Activated gamma-delta T cell (primary cell): Measurements from ENCODE around the gene RERE.

Experiments used
- DNase-seq: peaks from one replicate; lab custom pipeline; 2025; lab: John Stamatoyannopoulos, UW

The RERE gene

DNA sequence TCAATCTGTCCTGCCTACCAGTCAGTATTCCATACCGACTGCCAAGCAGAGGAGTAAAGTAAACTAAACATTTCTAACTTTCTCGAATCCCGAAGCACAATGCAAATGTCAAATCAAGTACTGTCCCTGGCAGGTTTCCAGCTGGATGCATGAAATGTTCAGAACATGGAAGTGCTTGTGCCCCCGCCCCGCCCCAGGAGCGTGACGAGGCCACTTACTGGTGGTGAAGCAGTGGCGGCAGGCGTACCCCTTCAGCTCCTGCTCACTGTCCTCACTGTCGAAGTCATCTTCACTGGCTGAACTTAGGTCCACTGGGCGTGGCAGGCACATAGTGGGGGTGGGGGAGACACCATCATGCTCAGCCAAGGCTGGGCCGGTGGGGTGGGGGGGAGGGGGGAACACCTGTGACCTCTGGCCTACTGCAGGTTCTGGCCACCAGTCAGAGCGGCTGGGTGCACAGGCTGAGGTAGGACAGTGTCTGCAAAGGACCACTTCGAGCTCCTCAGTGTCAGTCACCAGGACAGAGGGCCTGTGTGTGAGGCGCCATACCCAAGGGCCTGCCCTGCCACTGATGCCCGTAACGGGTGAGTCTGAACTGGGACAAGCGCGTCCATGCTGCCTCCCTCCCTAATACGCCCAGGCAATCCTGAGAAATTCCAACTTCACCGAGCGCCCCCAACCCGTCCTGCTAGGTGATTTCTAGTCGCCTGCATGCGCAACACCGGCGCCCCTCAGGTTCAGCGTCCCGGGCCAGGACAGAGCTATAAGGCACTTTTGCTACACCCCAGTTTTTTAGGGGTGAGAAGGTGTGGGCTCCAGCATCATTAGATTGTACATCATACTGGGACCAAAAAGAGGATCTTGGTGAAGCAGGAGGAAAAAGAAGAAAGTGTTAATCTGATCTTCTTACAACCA lies 452.7 kb downstream of the RERE start:
- no peak for DNase-seq

DNA sequence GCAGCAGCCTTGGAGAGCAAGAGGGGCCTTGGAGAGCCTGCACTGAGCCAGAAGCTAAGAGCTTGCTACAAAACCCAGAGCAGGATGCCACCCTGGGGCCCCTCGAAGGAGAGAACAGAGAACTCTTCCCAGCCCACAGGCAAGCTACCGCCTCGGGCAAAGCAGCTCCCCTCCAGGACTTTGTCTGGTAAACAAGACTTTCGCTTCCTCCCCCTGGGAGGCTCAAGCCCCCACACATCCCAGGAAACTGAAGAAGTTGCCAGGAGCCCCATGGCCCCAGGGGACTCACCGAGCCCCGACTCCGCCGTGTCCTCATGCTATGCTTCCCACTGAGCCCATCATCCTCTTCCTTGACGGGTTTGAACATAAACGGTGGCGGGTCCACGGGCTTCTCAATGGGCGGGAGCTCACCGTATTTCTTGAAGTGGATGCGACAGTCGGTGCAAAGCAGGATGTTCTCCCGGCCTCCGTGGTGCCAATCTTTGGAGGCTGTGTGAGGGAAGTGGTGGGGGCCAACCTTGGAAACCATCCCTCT lies 453.6 kb downstream of the RERE start:
- no peak for DNase-seq

DNA sequence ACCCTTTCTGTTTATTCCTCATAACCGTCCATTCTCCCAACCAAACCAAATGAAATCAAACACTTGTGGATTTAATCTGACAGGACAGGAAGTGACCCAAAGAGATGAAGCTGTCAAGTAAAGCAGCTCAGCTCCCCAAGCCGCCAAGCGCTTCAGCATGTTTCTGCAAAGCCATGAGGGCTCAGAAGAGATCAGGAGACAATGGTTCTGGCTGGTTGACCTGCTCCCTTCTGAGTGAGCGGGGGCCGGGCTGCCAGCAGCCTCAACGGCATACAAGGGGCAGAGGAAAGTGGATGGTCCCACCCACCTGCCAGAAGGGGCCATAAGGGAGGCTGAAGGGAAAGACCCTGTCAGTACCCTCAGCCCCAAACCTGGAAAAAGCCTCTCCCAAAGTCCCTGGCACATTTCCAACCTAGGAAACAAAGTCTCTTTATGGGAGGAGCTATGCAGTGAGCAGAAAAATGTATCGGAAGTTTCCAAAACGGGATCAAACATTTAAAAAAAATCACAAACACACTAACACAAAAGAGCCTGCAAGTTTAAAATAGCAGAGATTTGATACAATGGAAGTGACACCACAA lies 454.2 kb downstream of the RERE start:
- no peak for DNase-seq

GRCh38 chr1:8362701-8363101 lies 454.7 kb downstream of the RERE start:
- no peak for DNase-seq

- DNase-seq: no peak
Observed at GRCh38 chr1:8361198-8361849, 456.1 kb downstream of the RERE start.

DNA sequence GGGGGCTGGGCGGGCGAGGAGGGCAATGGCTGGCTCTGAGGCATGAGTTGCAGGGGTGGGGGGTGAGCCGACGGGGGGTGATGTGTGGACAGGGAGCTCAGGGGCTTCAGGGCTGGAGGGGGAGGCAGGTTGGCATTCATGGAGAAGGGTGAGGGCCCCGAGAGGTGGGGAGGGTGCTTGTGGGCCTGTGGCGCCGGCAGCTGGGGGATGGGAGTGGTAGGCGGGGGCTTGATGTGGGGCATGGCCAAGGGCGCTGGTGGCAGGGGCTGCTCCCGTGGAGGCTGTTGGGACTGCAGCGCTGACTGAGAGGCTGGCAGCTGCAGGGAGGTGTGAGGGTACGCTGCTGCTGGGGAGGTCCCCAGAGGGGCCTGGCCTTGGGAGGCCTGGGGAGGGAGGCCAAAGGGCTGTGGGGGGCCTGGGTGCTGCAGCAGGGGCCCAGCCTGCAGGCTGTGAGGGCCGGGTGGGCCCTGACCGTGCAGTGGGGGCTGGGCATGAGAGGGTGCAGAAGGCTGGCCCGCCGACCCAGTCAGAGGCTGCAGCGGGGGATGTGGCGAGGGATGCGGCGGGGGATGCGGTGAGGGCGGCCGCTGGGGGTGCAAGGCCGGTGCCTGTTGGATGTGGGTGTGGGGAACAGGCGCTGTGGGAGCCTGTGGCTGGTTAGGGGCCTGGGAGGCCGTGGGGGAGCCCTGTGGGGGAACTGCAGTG lies 456.8 kb downstream of the RERE start:
- no peak for DNase-seq

DNA sequence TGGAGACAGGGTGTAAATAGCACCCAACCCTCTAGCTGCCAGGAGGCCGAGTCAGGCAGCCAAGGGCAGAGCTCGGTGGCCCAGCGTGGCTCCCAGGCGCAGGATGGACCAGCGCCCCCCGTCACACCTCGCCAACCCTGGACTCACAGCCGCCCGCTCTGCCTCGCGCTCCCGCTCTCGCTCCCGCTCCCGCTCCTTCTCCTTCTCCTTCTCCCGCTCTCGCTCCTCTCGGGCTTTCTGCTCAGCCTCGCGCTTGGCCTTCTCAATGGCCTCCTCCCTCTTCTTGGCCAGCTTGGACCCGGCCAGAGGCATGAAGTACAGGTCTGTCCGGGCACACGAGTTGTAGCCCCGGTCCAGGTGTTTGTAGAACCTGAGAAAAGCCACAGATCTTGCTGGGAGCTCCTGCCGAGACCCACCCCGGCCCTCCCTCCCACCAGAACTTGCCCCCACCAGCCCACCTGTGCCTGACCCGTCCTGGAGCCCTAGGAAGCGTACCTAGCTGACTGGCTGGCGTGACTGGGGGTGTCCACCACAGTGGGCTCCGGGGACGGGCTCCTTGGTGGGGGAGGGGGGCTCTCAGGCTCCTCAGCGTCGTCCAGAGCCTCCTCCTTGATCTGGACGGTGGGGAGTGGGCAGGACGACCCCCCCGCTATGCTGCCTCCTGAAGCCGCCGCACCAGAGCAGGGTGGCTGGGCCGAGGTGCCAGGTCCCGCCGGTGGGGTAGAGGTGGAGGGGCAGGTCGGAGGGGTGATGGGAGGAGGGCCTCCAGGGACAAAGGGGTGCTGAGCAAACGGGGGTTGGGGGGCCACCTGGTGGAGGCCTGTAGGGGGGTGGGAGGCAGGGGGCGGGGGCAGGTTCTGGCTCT lies 457.6 kb downstream of the RERE start:
- DNase-seq: no peak

DNA sequence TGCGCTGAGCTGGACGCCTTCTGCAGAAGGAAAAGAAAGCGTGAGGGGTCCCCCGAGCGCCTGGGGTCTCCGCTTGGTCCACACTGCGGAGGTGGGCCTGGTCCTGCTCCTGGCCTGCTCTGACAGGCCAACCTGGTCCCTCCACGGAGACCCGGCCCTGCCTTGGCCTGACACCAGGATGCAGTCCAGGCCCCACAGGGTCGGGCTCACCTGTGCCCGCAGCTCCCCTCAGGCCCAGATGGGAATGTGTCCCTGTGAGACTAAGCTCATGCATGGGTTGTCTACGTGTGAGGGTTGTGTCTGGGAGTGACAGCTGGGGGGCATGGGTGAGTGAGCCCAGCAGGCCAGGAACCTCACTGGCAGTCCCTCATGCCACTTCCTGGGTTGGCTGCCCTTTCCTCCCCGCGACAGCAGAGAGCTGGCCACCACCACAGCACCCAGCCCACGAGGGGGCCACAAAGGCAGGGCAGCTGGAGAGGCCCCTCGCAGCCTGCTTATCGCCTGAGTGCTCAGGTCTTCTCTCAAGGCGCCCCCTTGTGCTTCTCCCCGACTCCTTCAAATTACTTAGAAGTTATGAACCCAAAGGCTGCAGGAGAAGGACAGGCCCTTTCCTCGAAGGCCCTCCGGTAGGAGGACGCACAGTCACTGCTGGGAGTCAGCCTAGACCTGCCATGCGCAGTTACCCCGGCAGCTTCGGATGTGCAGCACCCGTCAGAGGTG lies 458.4 kb downstream of the RERE start:
- DNase-seq: no peak

DNA sequence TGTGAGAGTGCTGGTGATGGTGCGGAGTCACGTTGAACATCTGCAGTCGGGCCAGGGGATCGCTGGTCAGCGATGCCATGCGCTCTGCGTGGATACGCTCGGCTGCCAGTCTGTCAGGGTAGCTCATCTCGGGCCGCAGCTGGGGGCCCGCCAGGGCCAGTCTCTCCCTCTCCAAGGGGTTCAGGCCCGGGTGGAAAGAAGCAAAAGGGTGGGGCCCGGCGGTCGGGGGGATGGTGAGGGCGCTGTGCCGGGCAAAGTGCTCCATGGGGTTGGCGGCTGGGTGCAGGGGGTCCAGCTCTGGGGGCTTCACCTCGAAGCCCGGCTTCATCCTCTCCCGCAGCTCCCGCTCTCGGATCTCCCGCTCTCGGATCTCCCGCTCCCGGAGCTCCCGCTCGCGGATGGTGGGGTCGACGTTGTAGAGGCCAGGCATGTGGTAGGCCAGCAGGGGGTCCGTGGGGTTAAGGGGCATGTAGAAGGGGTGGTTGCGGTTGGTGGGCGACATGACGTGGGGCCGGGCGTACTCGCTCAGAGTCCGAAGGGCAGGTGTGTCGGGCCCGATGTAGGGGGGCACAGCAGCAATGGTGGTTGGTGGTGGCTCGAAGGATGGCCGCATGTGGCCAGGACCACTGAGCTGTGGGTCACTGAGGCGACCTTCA lies 459.1 kb downstream of the RERE start:
- no peak for DNase-seq

DNA sequence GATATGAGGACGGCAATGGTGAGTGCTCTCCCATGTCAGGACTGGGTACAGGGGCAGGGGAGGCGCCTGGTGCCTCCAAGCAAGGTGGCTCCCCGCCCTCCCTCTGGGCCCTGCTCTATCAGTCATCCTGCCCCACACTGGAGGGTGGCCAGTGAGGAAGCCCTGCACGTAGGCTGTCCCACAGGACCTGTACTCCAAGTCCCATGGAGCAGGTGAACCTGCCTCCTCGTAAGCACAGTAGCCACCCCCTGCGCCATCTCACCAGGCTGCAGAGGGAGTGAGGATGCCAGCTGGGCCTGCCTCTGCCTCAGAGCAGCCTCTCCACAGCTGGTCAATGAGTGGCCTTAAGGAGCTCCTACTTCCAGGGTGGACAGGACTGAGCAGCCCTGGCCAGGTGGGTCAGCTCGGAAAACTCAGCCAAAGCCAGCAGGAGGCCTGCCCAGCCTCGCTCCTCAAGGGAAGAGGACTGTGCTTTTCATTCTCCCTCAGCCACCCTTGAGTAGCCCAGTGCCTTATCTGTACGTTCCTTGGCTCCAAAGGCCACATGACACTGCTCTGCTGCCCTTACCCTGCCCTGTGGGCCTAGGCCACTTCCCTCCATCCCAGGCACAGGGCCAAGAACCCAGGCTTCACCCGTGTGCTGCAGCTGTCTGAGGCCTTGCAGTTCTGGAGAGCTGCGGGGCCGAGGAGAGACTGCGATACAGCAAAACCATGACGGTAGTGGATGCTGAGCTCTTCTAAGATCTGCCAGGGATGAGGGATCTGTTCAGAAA lies 459.9 kb downstream of the RERE start:
- no peak for DNase-seq

- no peak for DNase-seq
Observed at GRCh38 chr1:8356256-8357209, 460.9 kb downstream of the RERE start.

DNA sequence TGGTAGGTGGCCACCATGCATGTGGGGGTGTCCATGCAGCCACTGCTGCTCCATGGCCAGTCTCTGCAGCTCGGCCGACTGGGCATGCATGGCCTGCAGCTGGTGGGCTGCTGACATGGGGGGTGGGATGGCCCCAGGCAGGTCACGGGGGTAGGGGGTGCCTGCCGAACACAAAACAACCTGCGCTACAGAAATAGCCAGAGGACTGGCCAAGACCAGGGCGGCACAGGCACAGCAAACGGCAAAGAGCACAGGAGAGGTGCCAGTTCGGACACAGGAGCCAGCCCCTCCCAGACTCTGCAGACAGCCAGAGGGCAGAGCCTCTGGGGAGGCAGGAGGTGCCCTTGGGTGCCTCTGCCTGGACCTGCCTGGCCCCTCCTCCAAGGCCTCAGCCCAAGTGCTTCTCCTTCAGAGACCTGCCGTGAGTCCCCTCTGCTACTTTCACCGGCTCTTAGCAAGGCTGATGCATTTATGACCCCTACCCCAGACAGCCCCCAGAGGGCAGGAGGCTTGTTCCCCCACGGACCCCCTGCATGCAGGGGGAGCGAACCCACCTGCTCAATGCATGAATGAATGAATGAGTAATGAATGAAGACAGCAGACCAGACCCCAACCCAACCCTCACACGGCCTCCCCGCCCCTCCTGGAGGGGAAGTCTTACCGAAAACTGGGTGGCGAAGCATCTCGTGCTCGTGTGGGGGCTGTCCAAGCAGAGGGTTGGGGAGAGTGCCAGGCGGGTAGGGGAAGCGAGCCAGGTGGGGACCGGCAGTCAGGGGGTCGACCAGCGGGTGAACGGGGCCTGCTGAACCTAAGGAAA lies 461.8 kb downstream of the RERE start:
- DNase-seq: no peak

- DNase-seq: no peak
Observed at GRCh38 chr1:8354038-8354437, 463.4 kb downstream of the RERE start.

- no peak for DNase-seq
Observed at GRCh38 chr1:8352886-8353785, 464.3 kb downstream of the RERE start.

GRCh38 chr1:8352471-8352845 lies 465.0 kb downstream of the RERE start:
- no peak for DNase-seq
